AML-193 (cell line): ENCODE measurements around the gene SOD3.

Experiments
- DNase-seq, 2 experiments: peaks; one replicate each; lab custom pipeline; 2025; lab: John Stamatoyannopoulos, UW

The SOD3 gene, protein sequence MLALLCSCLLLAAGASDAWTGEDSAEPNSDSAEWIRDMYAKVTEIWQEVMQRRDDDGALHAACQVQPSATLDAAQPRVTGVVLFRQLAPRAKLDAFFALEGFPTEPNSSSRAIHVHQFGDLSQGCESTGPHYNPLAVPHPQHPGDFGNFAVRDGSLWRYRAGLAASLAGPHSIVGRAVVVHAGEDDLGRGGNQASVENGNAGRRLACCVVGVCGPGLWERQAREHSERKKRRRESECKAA

GRCh38 chr4:24794916-24795665, at the start of gene SOD3:
Gene SOD3 (plus strand): TSS chr4:24795573. CDS start chr4:24799522, 3,949 bp downstream.
- DNase-seq, result no peak

- DNase-seq, result no peak
Measured at GRCh38 chr4:24747234-24747975, 48.0 kb upstream of the SOD3 start.

- DNase-seq, result no peak
Measured at GRCh38 chr4:24748023-24748422, 47.4 kb upstream of the SOD3 start.

DNA sequence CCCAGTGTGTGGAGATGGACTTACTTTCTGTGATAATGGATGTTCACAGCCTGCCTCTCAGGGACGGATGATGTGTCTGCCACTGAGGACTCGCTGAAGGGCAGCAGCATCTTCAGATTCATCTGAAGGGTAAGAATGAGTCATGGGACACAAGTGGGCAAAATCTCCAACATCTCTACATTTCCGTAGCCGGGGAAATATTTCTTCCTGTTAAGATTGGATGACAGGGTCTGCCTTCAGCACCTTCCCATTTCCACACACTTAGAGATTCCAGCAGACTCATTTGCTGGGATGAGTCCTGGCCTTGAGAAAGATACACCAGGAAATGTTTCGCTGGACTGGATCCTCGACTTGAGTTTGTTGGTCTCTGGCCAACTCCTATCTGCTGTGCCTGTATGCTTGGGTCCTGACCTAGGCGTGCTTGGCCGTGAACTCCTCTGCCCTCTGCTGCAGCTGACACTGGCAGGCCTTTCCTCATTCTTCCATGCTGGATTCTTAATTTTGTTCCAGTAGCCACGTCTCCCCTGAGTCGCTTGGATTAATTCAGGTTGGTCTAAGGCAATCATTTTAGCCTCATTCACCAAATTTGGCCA, 46.5 kb upstream of the SOD3 start:
- no peak for DNase-seq

DNA sequence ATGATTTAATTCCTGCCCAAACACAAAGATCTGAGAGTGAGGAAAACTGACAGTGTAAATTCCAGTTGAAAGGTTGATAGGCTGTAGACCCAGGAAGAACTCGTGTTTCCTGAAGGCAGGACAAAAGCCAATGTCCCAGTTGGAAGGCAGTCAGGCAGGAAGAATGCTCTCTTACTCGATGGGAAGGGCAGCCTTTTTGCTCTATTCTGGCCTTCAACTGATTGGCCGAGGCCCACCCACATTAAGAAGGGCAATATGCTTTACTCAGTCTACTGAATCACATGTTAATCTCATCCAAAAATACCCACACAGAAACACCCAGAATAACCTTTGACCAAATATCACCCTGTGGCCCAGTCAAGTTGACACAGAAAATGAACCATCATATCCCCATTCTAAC, 45.3 kb upstream of the SOD3 start:
- DNase-seq, result no peak

- no peak for DNase-seq
Measured at GRCh38 chr4:24751926-24752539, 43.3 kb upstream of the SOD3 start.

- no peak for DNase-seq
Measured at GRCh38 chr4:24753519-24753918, 41.9 kb upstream of the SOD3 start.

- DNase-seq, result no peak
Measured at GRCh38 chr4:24754571-24754970, 40.8 kb upstream of the SOD3 start.

DNA sequence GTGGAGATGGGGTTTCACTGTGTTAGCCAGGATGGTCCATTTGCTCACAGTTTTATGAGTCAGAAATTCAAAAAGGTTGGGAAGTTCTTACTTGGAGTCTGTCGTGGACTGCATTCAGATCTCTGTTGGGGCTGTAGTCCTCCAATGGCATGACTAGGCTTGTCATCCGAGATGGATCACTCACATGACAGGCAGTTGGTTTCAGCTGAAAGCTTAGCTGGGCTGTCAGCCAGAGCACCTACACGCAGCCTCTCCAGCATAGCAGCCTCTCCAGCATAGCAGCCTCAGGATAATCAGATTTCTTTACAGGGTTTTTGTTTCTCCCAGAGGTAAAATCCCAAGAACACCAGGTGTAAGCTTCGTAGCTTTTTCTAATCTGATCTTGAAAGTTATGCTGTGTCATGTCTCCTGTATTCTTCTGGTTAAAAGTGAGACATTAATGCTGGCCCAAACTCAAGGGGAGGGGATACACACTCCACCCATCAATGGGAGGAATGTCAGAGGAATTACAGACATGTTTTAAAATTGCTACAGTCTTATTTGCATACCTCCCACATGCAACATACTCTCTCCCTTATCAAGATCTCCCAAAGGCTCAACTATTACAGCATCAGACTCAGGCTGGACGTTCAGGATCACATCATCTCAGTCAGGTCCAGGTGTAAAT, 31.6 kb upstream of the SOD3 start:
- no peak for DNase-seq

- no peak for DNase-seq
Measured at GRCh38 chr4:24764345-24764744, 31.0 kb upstream of the SOD3 start.

DNA sequence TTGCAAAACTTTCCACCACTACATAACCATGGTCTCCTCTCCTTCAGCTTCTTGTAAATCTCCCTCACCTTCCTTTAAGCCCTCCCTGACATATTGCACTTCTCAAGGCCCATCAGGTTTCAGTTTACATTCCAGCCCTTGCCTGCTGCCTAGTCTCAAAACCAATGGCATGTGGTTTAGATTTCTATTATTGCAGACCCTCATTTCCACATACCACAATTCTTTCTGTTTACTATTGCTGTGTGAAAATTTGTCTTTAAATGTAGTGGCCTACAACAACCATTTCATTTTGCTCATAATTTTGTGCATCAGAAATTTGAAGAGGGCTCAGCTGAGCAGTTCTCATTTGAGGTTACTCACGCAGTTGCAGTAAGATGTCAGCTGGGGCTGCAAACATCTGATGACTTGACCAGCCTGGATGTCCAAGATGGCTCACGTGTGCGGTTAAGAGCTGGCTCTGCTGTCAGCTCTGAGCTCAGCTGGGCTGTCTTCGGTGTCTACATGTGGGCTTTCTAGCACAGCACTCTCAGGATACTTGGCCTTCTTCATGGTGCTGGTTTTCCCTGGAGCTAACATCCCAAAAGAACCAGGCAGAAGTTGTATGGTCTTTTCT, 29.9 kb upstream of the SOD3 start:
- DNase-seq, result no peak

- DNase-seq, result no peak
Measured at GRCh38 chr4:24768006-24768405, 27.4 kb upstream of the SOD3 start.

- DNase-seq, result no peak
Measured at GRCh38 chr4:24768604-24769003, 26.8 kb upstream of the SOD3 start.

GRCh38 chr4:24769571-24769970, 25.8 kb upstream of the SOD3 start:
- no peak for DNase-seq

DNA sequence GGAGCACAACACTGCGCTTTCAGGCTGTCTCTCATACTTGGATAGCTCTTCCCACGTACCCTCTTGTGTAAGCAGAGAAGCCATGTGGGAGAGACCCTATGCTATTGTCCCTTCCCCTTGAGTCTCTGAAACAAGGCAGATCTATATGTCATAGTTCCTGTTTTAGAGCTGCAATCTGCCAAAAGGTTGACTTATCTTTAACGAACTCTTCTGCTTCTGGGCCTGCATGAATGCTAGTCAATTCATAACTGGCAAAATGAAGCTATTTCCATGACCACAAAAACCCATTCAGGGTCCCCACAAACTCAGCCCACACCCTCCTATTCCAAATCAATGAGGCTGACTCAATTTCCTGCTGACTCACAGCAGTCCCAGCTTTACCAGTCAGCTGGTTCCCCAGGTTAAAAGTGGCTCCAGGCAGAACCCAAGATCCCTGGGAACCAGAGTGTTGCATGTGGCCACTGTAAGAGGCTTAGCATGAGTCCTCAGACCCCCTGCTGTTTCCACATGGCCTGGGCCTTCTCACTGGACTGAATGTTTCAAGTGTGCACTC, 25.3 kb upstream of the SOD3 start:
- no peak for DNase-seq

- no peak for DNase-seq
Measured at GRCh38 chr4:24770667-24771066, 24.7 kb upstream of the SOD3 start.

GRCh38 chr4:24771241-24771640, 24.1 kb upstream of the SOD3 start:
- no peak for DNase-seq

- no peak for DNase-seq
Measured at GRCh38 chr4:24772061-24772705, 23.2 kb upstream of the SOD3 start.

- no peak for DNase-seq
Measured at GRCh38 chr4:24772952-24773351, 22.4 kb upstream of the SOD3 start.

GRCh38 chr4:24774452-24774851, 20.9 kb upstream of the SOD3 start:
- no peak for DNase-seq
